GM19043 (cell line): ENCODE results near the gene GLDC.

Source experiments
- ATAC-seq: cut with Tn5 transposase; IDR thresholded peaks from one replicate; pipeline ENCODE4 v1.9.1; 2021; ENCODE audit warnings: low read depth; ENCODE audit not compliant: unreplicated experiment

Gene GLDC

GRCh38 chr9:6525326-6526045, 120.0 kb downstream of the GLDC start:
- no peak for ATAC-seq

GRCh38 chr9:6522263-6522662, 123.3 kb downstream of the GLDC start:
- no peak for ATAC-seq

GRCh38 chr9:6512085-6512657, 133.4 kb downstream of the GLDC start:
- ATAC-seq: no peak

- ATAC-seq: no peak
Measured at GRCh38 chr9:6506571-6506970, 139.0 kb downstream of the GLDC start.

GRCh38 chr9:6502399-6502798, 143.1 kb downstream of the GLDC start:
- ATAC-seq: no peak

GRCh38 chr9:6501526-6502210, 143.9 kb downstream of the GLDC start:
- ATAC-seq: no peak

- ATAC-seq: no peak
Measured at GRCh38 chr9:6498982-6499381, 146.5 kb downstream of the GLDC start.

GRCh38 chr9:6495466-6495865, 150.1 kb downstream of the GLDC start:
- ATAC-seq: no peak

GRCh38 chr9:6490863-6491262, 154.7 kb downstream of the GLDC start:
- no peak for ATAC-seq

GRCh38 chr9:6489099-6489498, 156.4 kb downstream of the GLDC start:
- ATAC-seq: no peak

GRCh38 chr9:6488395-6488794, 157.1 kb downstream of the GLDC start:
- ATAC-seq: no peak

GRCh38 chr9:6484210-6484609, 161.3 kb downstream of the GLDC start:
- ATAC-seq: no peak
